Stimulated activated CD8-positive, alpha-beta memory T cell treated with anti-CD3 and anti-CD28 coated beads, Interleukin-15, amount 100 ng/mL, for 48 hours (primary cell): ENCODE data around the gene POGK.
"Not testable (repeated sequence)": the region's sequence is repeated elsewhere in the genome, so short reads cannot be mapped to it uniquely, and the experiment has no call there.

Experiments used
- DNase-seq, 2 donors: peaks; one replicate each; pipeline ENCODE4 v3.0.0-alpha.2; 2020; ENCODE audit warnings: low read depth in 2 of 2

POGK gene

DNA sequence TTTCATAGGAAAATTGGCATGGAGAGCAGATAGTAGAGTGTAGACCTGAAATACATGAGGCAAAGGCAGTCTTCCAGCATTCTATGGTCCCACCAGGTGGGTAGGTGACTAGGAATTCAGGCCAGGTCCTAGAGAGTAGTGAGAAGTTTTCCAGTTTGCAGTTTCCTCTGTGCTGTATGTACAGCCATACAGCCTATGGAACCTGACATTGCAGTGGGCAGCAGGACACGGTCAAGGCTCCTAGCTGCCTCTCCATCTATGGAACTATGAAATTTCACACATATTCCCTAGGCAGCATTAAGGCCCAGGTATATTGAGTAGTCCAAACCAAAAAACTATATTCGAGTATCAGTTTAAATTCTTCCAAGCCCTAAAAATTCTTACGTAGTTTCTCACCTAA is 16.3 kb downstream of the POGK start:
- no peak for DNase-seq

DNA sequence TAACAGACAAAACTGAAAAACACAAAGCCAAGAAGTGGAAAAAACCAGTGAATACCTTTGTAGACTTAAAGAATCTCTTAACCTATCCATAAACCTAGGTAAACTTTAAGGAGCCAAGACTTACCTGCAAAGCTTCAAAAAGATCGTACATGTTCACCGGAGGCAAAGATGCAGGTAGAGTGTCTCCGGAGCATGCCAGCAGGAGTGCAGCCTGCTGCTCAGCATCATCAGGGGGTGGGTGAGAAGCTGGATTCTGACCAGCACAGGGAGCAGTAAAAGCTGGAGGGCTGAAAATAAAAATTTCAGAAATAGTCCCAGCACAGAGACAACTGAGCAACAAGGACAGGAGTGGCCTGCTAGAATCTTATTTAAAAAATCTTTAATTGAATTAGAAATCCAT is 18.7 kb downstream of the POGK start:
- no peak for DNase-seq

DNA sequence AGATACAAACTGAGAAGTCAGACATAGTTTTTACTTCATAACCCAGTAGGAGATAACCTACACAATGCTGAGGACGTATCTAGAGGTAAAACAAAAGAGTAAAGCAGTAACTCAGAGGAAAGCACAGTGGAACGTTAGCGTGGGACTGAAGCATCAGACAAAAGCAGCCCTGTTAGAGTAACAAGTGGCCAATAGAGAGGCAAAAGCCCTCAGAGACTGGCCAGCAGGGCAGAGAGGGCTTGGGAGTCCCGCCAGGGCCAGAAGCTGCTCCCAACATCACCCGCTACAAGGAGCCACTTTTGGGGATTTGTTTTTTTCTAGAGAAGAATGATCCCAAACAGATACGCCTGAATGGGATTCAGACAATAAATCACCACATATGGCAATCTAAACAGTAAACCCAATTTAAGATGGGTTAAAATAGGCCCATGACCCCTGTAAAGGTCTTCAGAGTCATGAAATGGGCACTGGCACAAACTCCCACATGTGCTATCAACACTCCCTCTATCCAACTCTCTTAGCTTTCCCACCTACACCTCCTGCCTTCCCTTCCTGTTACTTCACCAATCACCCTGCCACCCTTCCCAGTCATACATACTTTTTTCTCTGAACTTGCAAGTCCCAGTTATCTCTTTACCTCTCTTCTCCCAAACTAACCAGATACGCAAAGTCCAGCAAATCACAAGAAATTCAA is 19.6 kb downstream of the POGK start:
- DNase-seq: no peak

DNA sequence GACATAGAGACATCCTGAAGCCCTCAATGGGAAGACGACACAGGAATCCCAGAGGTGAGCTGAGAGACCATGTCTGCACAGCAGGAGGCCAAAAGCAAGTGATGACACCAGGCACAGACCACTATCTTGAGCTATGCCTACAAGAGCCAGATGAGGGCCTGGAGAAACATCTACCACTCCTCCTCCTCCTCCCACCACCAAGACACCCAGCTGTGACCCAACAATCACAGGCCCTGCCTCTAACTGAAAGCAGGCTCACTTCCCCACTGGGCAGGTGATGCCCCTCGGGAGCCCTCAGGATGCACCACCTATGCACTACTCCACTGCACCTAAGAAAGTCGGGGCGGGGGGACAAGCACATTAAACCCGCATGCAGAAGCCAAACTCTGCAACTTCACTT is 20.3 kb downstream of the POGK start:
- DNase-seq: no peak

DNA sequence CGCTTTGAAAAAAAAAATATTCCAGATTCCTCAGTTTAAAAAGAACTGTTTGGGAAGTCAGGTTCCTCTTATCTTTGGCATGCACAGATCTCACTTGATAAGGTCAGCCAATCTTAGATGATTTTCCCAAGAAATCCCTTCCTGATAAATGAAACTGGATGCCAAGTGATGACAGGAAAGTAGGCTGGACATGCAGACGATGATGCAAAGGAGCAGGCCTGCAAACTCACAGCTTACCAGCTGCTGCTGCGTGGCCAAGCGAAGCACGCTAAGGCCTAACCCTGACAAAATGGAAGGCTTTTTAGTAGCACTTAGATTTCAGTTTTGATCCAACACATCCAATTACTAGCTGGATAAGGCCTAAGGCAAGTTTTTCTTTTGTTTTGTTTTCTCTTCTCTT is 26.7 kb downstream of the POGK start:
- DNase-seq: no peak

DNA sequence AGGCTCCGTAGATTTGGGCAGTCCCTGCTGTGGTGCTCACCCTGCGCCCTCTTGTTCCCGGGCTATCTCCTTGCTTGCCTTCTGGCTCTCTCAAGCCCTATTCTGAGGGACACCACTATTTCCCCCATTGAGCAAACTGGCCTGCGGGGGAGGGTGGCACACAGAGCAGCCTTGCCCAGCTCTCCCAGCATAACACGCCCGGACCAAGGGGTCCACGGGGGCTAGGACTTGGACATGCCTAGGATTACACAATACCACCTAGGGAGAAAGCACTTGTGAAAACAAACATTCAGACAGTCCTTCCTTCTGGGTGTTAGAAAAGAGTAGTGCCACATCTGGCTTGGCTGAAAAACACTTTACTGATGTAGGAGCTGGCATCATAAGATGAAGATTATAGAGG is 29.4 kb downstream of the POGK start:
- DNase-seq: no peak

DNA sequence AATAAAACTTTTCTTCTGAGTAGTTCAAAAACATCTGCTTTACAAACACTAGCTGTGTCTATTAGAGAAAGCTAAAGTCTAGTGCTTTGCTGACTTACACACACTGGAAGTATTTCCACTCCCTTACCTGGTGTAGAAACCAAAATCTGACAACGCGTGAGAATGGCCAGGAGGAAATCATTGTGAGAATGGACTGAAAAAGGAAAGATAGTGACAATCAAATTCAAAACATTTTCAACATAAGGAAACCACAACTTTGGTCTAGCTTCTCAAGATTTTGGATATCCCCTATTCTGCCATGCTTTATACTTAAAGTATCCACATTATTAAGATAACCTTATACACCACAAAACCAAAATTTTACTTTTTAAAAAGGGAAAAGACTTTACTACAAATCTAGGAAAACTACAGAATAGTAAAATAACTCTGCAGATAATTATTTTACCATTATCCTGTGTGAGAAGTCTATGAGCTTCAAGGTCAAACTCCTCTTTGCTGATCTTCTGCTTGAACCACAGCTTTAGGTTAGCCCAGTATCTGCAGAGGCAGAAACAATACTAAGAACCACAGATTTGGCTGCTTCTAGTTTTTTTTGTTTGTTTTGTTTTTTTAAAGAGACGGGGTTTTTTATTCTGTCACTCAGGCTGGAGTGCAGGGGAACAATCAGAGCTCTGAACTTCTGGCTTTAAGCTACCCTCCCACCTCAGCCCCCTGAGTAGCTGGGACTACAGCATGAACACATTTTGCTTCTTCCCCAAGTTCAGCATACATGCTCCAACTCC is 30.2 kb downstream of the POGK start:
- DNase-seq: no peak

DNA sequence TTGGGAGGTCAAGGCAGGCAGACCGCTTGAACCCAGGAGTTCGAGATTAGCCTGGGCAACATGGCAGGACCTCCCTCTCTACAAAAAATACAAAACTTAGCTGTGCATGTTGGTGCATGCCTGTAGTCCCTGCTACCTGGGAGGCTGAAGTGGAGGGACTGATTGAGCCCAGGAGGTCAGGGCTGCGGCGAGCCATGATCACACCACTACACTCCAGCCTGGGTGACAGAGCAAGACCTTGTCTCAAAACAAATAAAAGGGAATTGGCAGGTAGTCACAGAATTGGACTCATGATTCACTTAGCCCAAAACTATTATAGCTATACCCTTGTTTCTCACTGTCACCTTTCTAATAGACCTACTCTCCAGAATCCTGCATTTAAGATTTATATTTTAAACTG is 31.3 kb downstream of the POGK start:
- no peak for DNase-seq

DNA sequence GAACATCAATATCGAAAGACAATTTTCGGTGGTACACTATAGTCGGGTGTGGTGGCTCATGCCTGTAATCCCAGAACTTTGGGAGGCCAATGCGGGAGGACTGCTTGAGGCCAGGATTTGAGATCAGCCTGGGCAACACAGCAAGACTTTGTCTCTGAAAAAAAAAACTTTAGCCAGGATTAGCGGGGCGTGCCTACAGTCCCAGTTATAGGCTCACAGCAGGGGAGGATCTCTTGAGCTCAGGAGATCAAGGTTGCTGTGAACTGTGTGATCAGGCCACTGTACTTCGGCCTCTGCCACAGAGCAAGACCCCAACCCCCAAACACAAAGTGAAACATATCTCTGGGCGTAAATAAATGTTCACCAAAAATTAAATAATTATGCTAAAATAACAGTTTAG is 35.2 kb downstream of the POGK start:
- DNase-seq: no peak

DNA sequence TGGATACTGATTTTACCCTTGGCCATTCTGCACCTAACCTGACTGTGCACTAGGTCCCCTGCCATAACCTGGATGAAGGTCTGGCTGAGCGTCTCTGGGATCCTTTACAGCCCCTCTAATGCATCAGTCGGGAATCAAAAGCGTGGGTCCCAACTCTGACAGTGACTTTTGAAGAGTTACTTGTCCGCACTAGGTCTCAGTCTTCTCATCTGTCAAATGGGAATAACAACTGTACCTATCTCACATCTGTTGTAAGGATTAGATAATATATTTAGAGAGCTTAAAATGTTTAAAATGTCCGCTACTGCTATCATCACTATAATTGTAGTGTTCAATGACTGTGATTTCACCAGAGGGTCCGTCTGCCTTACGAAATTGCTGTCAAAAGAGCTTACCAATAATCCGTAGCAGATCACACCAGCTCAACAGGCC is 36.0 kb downstream of the POGK start:
- no peak for DNase-seq

DNA sequence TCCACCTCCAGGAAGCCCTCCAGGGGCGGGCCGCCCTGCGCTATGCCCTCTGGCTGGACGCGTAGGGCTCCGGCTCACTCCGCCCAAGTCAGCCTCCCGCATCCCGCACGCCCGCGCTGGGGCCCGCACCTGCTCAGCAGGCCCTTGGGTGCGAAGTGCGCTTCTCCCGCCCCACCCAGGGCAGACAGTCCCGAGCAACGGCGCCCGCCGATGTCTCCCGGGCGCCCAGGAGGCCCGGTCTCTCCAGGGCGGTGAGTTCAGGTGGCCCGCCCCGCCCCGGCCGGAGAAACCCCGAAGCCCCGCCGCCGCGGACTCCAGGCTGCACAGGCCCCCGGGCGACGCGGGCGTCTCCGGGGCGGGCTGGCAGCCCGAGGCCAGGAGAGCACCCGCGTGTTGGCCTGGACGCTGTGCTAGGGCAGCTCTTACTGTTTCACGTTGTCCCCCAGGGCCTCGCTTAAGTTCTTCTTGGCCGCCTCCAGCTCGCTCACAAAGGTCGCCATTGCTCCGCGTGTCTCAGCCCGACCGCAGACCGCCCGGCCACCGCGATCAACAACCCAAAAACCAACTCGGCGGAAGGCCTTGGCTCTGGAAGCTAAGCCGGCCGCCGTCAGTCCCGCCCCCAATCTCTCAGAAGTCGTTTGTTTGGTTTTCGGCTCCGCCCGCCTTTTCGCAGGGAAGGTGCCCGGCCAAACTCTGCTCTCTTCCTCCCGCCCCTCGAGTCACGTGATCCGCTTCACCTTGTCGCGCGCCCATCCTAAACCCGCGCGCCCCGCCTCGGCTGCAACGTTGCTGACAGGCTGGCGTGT is 36.7 kb downstream of the POGK start, which contains the start of gene TADA1:
TADA1 (minus strand) TSS at position 531 of the 806 bp plus-strand sequence; CDS start at position 500, 31 bp downstream.
- DNase-seq: peak; percentile 97 to 98

DNA sequence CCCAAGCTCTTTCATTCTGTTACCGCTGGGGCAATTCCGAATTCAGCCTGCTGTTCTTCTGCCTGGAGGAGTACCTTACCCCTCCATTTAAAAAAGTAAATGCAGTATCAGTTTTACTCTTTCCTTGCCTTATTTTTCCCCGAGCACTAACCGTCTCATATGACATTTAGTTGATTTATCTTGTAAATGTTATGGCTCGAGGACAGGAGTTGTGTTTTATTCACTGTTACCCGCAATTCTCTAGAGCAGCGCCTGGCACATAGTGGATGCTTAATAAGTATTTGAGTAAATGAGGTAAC is 37.2 kb downstream of the POGK start:
- DNase-seq: no peak

DNA sequence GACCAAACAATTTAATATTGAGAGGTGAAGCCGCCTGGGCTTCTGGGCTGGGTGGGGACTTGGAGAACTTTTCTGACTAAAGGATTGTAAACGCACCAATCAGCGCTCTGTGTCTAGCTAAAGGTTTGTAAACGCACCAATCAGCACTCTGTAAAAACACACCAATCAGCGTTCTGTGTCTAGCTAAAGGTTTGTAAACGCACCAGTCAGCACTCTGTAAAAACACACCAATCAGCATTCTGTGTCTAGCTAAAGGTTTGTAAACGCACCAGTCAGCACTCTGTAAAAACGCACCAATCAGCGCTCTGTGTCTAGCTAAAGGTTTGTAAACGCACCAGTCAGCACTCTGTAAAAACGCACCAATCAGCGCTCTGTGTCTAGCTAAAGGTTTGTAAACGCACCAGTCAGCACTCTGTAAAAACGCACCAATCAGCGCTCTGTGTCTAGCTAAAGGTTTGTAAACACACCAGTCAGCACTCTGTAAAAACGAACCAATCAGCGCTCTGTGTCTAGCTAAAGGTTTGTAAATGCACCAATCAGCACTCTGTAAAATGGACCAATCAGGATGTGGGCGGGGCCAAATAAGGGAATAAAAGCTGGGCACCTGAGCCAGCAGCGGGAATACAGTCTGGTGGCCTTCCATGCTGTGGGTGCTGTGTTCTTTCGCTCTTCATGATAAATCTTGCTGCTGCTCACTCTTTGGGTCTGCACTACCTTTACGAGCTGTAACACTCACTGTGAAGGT is 39.1 kb downstream of the POGK start:
- DNase-seq: not testable (repeated sequence)

DNA sequence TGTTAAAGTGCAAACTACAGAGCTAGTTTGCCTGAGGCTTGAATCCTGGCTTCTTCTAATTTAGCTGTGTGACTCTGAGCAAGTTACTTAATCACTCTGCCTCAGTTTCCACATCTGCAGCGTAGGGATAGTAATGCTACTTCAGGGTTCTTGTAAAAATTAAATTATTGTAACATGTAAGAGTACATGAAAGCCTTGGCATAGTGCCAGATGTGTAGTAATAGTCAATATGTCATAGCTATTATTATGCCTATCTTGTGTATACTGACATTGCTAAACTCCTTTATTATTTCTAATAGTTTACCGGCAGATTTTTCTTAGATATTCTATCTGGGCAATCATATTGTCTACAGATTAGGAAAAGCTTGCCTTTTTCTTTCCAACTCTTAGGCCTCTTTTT is 43.6 kb downstream of the POGK start:
- no peak for DNase-seq

DNA sequence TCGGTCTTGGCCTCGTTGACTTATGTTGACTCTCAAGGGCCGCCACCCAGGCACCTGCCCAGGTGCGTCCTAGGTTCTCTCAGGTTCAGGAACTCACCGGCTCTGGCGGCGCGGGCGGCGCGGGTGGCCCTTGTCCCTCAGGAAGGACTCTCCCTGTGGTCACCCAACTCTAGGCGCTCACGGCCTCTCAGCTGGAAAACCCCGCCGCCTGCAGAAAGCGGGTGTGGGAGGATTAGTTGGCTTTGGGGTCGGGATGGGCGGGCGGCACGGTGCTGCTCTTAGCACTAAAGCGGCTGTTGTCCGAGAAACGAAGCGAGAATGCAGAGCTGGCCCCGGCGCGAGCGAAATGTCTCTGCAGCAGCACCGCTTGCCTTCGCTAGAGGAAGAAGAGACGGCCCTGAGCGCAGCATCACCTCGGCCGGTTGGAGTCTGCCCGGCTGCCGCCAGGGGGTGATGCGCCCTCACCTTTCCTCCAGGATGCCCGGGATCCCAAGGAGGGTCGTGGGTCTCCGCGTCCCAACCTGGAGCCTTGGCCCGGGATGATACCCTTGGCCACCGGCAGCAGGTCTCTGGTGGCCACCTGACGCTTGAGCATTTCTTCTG is 44.9 kb downstream of the POGK start:
- DNase-seq: peak; percentile 12 to 15

DNA sequence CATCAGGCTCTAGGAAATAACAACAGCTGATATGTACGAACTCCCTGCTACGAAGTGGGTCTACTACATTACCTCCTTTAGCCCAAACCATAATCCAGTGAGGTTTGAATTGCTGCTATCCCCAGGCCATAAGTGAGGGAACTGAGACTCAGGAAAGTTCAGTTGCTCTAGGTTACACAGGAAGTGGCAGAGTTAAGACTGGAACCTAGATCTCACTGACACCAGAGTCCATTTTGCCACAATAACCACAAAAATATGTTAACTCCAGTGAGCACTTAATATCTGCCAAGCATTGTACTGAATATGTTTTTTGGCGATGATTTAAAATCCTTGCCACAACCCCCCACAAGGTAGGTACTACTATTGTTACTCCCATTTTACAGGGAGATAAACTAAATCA is 45.7 kb downstream of the POGK start:
- no peak for DNase-seq

DNA sequence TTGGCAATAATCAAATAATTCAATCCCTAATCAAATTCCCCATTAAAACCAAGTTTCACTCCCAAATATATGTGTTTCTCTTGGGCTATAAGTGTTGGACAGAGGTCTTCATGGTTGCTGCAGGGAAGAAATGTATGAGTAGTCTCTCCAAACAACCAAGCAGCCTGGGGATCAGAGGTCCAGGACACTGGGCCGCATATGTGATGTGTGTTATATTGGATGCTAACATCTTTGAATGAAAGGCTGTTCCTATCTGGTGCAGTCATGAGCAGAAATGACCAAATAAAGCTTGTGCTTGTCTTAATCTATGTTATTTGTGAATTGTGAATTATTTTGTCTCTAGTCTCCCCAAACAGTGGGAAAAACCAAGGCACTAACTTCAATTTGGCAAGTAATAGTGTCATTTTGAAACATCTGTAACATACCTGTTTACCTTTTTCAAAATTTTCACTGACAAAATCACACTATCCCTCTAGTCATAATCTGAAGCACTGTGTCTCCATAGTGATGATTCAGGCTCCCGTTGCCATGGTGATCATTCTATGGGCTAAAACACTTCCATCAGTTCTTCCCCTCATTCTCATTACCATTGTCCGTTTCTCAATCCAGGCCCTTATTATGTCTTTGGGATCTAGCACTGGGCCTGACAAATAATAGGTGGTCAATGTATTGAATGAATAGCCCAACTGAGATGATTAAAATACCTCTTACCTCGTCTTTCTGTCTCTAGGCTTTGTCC is 49.3 kb downstream of the POGK start:
- DNase-seq: no peak

DNA sequence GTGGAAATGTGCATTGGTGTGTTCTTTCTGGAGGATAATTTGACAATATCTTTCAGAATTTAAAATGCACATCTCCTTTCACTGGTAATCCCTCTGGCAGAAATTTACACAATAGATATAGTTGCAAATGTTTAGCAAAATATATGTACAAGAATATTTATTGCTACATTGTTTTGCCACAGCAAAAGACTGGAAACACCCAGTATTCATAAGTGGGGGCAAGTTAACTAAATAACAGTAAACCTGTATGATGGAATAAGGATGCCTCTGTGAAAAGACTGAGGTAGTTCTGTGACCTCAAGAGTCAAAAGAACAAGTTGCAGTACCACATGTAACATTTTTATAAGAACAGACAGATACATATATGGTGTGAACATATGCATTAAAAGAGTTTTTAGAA is 50.5 kb downstream of the POGK start:
- DNase-seq: no peak

DNA sequence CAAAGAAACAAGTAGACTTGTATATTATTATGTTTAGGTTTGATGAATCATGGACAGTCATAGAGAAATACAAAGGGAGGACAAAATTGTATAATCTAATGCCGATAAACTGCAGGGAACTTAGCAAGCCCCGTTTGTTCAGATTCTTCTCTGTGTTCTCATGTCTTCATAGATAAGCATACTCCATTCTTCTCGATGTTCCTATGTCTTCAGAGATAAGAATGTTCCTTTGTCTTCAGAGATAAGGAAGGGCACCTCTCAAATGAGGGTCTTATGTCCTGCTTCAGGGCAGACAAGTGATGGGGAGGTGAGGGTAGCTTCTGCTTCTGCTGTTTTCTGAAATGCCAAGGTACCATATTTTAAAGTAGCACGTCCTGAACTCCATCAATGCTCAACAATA is 56.5 kb downstream of the POGK start:
- no peak for DNase-seq

DNA sequence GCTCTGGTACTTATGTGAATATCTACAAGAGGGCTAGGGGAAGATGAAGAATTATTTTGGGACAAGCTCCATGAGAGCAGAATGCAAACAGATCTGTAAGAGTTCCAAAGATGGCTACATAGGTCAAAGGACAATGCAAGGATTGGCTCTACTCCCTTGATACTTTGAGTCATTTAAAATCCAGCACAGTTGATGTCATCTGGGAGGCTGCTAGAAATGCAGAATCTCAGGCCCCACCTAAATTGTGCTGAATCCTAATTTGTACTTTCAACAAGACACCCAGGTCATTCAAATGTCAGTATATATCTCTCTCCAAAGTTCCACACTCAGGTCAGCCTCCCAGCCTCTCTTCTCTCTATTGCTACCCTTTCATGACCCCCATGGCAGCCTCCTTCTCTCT is 60.5 kb downstream of the POGK start:
- no peak for DNase-seq

DNA sequence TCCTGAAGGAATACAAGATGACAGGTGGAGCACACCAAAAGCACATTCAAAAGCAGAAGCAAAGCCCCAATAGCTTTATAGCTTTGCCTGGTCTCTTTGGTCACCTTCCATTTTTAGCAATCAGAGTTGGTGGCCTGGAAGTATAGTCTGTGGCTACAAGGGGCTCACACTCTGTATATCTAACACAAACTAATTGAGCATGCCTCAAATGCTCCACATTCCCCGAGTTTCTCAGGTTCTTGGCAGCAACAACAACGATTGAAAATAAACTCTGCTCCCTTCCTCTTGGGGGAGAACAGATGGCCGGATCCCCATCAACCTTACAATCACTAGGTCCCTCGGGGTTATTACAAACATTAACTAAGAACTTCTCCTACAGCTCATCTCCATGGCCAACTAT is 61.7 kb downstream of the POGK start:
- DNase-seq: no peak
